Measurements from ENCODE around the gene PARS2.

Gene PARS2

DNA sequence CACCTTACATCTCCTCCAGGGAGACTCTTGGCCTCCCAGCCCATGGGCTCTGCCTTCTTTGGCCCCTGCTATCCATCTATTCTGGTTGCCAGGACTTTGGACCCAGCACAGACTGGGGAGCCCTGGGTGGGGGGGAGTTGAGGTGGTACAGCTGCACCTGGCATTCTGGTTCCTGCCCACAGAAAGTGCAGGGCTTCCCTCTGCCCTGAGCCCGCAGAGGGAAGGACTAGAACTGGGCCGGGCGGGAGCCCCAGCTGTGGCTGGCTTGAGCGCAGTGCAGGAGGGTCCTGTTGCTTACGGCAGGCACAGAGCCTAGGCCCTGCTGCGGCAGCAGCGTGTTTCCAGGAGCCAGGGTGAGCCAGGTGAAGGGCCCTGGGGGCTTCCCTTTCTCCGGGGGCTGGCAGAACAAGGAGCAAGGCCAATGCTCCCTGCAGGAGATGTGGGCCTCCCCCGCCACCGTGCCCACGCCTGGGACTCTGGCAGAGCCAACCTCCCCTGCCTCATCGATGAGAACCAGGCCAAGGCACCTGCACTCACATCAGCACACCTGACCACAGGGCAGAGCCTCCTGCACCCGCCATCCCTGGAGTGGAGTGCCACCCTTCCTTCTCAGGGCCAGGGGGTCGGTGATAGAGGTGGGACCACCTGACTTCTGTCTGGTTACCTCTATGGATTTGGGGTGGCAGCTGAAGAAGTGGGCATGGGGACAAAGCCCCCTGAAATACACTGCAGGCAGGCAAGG lies 16.1 kb downstream of the PARS2 start:
- TF ChIP-seq, protein P1, sequence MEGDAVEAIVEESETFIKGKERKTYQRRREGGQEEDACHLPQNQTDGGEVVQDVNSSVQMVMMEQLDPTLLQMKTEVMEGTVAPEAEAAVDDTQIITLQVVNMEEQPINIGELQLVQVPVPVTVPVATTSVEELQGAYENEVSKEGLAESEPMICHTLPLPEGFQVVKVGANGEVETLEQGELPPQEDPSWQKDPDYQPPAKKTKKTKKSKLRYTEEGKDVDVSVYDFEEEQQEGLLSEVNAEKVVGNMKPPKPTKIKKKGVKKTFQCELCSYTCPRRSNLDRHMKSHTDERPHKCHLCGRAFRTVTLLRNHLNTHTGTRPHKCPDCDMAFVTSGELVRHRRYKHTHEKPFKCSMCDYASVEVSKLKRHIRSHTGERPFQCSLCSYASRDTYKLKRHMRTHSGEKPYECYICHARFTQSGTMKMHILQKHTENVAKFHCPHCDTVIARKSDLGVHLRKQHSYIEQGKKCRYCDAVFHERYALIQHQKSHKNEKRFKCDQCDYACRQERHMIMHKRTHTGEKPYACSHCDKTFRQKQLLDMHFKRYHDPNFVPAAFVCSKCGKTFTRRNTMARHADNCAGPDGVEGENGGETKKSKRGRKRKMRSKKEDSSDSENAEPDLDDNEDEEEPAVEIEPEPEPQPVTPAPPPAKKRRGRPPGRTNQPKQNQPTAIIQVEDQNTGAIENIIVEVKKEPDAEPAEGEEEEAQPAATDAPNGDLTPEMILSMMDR (conservative IDR thresholded peaks at IDR 0.05; ENCODE audit: control insufficient read depth, insufficient read depth, low read depth, low read length): no peak
- no peak for DNase-seq (ENCODE audit: low read depth)
- H3K4me3 ChIP-seq (ENCODE audit: control insufficient read depth, low read depth, low read length): no peak overlapping the region

DNA sequence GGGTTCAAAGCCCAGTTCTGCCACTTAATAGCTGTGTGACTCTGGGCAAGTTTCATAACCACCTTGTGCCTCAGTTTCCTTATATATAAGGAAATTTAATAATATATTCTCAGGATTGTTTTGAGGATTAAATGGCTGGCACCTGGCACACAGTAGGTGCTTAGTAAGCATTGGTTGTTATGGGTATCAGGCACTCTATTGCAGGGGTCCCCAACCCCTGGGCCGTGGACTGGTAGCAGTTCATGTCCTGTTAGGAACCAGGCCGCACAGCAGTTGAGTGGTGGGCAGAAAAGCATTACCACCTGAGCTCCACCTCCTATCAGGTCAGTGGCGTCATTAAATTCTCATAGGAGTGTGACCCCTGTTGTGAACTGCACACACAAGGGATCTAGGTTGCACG lies 18.5 kb downstream of the PARS2 start:
- no peak for DNase-seq (ENCODE audit: low read depth)
- TF ChIP-seq, protein P1 (conservative IDR thresholded peaks at IDR 0.05; ENCODE audit: control insufficient read depth, insufficient read depth, low read depth, low read length): no peak

GRCh38 chr1:54745274-54745673 lies 19.0 kb downstream of the PARS2 start:
- TF ChIP-seq, protein P1 (conservative IDR thresholded peaks at IDR 0.05; ENCODE audit: control insufficient read depth, insufficient read depth, low read depth, low read length): no peak
- H3K4me3 ChIP-seq (ENCODE audit: control insufficient read depth, low read depth, low read length): no peak overlapping the region
- no peak for DNase-seq (ENCODE audit: low read depth)

More for the DNA sequence above, 18.5 kb downstream of the PARS2 start:
- H3K4me3 ChIP-seq (ENCODE audit: control insufficient read depth, low read depth, low read length): no peak overlapping the region

GRCh38 chr1:54744696-54745095 lies 19.6 kb downstream of the PARS2 start:
- no peak for DNase-seq (ENCODE audit: low read depth)
- TF ChIP-seq, protein P1 (conservative IDR thresholded peaks at IDR 0.05; ENCODE audit: control insufficient read depth, insufficient read depth, low read depth, low read length): no peak
- no peak overlapping the region for H3K4me3 ChIP-seq (ENCODE audit: control insufficient read depth, low read depth, low read length)

DNA sequence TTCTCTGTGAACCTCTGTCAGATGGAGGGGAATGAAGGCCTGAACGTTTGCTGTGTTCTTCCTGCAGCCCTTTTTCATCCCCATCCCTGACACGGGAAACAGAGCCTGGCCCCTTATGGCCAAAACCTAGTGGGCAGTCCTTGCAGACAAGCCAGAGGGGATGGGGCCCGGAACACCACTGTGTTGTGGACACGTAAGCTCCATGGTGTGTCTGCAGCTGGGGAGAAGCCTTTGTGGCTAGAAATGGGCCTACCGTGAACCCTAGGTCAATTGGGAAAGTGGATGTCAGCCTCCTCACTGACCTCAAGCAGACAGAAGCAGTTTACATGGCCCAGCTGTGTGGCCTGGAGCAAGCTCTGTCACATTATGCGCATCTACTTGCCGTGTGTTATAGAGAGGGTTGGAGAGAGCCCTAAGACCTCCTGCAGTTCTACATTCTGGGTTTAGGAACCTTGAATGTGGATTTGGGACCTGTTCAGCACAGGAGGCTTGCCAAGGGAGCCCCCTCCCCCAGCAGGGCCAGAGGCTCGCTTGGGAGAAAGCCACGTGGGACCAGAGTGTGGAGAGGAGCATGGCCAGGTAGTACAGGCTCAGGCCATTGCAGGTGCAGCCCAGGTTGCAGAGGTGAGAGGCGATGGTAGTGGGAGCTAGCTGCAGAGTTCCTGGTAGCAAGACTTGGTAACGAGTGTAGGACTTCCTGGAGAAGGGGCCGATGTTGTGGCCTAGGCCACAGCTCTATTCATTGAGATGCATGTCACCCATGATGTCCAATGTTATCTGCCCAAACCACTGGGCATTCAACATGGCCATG lies 20.7 kb downstream of the PARS2 start:
- TF ChIP-seq, protein P1 (conservative IDR thresholded peaks at IDR 0.05; ENCODE audit: control insufficient read depth, insufficient read depth, low read depth, low read length): no peak
- DNase-seq (ENCODE audit: low read depth): no peak
- no peak overlapping the region for H3K4me3 ChIP-seq (ENCODE audit: control insufficient read depth, low read depth, low read length)

DNA sequence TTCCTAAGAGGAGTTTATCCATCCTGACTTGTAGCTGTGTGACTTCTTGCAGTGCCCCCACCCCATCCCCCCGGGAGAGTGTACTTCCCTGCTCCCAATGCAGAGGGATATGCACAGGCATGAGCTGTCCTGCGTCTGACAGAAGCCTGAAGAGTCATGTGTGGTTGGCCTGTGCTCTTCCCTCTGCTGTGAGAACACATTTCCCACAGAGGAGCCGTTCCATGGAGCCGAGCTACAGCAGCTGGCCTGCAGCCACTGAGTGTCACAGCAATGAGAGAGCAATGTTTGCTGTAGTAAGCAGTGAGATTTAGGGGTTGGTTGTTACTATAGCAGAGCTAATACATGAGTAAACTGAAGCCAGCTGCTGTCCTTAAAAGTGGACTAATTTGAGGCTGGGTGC lies 22.0 kb downstream of the PARS2 start:
- DNase-seq (ENCODE audit: low read depth): peak; percentile 43
- no peak overlapping the region for H3K4me3 ChIP-seq (ENCODE audit: control insufficient read depth, low read depth, low read length)
- TF ChIP-seq, protein P1 (conservative IDR thresholded peaks at IDR 0.05; ENCODE audit: control insufficient read depth, insufficient read depth, low read depth, low read length): no peak
